H1 (cell line): ENCODE measurements around the gene TXNRD2. TPM values are rescaled to one million over a fixed set of nuclear protein-coding genes. Genes with fewer than 3 reads are reported as not detected.

Source experiments
- CTCF ChIA-PET: fragments of 300-600 bp; sonication (Branson Sonifier 250); formaldehyde crosslinking; loops from one replicate; lab custom pipeline; 2021; ENCODE audit not compliant: partially characterized antibody; lab: Charles Lee
- POLR2A ChIA-PET: fragments of 300-600 bp; sonication (Branson Sonifier 250); formaldehyde crosslinking; loops from one replicate; lab custom pipeline; 2021; ENCODE audit warnings: inconsistent platforms; ENCODE audit not compliant: partially characterized antibody; lab: Charles Lee
- DNase-seq, 2 experiments: peaks; one replicate each; pipeline versions ENCODE4 v3.0.0 to v3.0.0-alpha.2; 2010 to 2022; ENCODE audit warnings: low spot score in 2 of 2, low read depth in 1 of 2, mixed read lengths in 1 of 2
- FAIRE-seq: peaks from 2 replicates; lab custom pipeline; 2011; peaks lifted over from hg19 to GRCh38; lab: Jason Lieb, UNC
- H2AFZ ChIP-seq: 2 replicates; pipeline ENCODE4 v1.8.1; 2012; ENCODE audit warnings: low read length, inconsistent platforms
- H2AK5ac ChIP-seq: 2 replicates; pipeline ENCODE4 v1.6.1; 2013; ENCODE audit warnings: low read depth, low read length
- H2BK120ac ChIP-seq: replicated peaks from 2 replicates; pipeline ENCODE3; 2013; ENCODE audit warnings: low read depth, low read length, inconsistent platforms
- H2BK12ac ChIP-seq: 2 replicates; pipeline ENCODE4 v1.6.1; 2013; ENCODE audit warnings: low read depth, low read length
- H2BK15ac ChIP-seq: 2 replicates; pipeline ENCODE4 v1.6.1; 2013; ENCODE audit warnings: low read length
- H2BK20ac ChIP-seq: 2 replicates; pipeline ENCODE4 v1.6.1; 2013; ENCODE audit warnings: low read length
- H2BK5ac ChIP-seq: 2 replicates; pipeline ENCODE4 v1.6.1; 2013; ENCODE audit warnings: low read depth, low read length
- H3K14ac ChIP-seq: 2 replicates; pipeline ENCODE4 v1.6.1; 2013; ENCODE audit warnings: inconsistent platforms; ENCODE audit not compliant: insufficient read length
- H3K18ac ChIP-seq: 2 replicates; pipeline ENCODE4 v1.6.1; 2013; ENCODE audit warnings: low read length; ENCODE audit errors: extremely low read depth
- H3K23ac ChIP-seq: 2 replicates; pipeline ENCODE4 v1.6.1; 2013; ENCODE audit warnings: inconsistent platforms; ENCODE audit not compliant: insufficient read length
- H3K23me2 ChIP-seq: 2 replicates; pipeline ENCODE4 v1.6.1; 2013; ENCODE audit warnings: low read depth, low read length
- H3K27ac ChIP-seq: 2 replicates; pipeline ENCODE4 v1.6.1; 2011; ENCODE audit warnings: low read depth, low read length, inconsistent platforms
- H3K27me3 ChIP-seq, 4 experiments: replicated peaks in 1 of 4; 1 replicate in 1 of 4; 2 replicates in 3 of 4; pipeline versions ENCODE4 v1.6.1 to v1.8.1; 2011 to 2013; ENCODE audit warnings: low read length in 3 of 4, mild to moderate bottlenecking in 3 of 4, inconsistent platforms in 2 of 4, mixed read lengths in 2 of 4, moderate library complexity in 1 of 4; ENCODE audit not compliant: control insufficient read depth in 3 of 4, insufficient read depth in 3 of 4; ENCODE audit errors: extremely low read depth in 1 of 4
- H3K36me3 ChIP-seq, 4 experiments: 2 replicates each; pipeline versions ENCODE4 v1.6.1 to v1.8.1; 2011 to 2013; ENCODE audit warnings: mild to moderate bottlenecking in 4 of 4, low read length in 3 of 4, moderate library complexity in 2 of 4, control low read depth in 1 of 4, inconsistent platforms in 1 of 4; ENCODE audit not compliant: insufficient read depth in 4 of 4, control insufficient read depth in 2 of 4
- H3K4ac ChIP-seq: replicated peaks from 2 replicates; pipeline ENCODE3; 2013; ENCODE audit warnings: low read length, low read depth, mixed read lengths, inconsistent platforms; ENCODE audit not compliant: insufficient read length
- H3K4me1 ChIP-seq, 4 experiments: replicated peaks in 1 of 4; 1 replicate in 1 of 4; 2 replicates in 3 of 4; pipeline versions ENCODE4 v1.6.1 to v1.8.1; 2011 to 2013; ENCODE audit warnings: low read length in 3 of 4, inconsistent platforms in 2 of 4, mixed read lengths in 1 of 4; ENCODE audit not compliant: insufficient read depth in 4 of 4, control insufficient read depth in 3 of 4
- H3K4me2 ChIP-seq, 2 experiments: 2 replicates each; pipeline versions ENCODE4 v1.6.1 to v1.8.1; 2011 to 2013; ENCODE audit warnings: low read depth in 2 of 2, low read length in 2 of 2, control low read depth in 1 of 2, inconsistent platforms in 1 of 2, mild to moderate bottlenecking in 1 of 2; ENCODE audit not compliant: insufficient read depth in 1 of 2
- H3K4me3 ChIP-seq, 4 experiments: fragments of 200-600, 300-600 bp in 1 of 4; sonication (generic), shearing (Covaris generic), sonication (Bioruptor Twin) in 1 of 4; 2 replicates each; pipeline versions ENCODE4 v1.5.1 to v1.8.1; 2011 to 2016; ENCODE audit warnings: low read length in 4 of 4, low read depth in 3 of 4, control low read depth in 2 of 4, inconsistent platforms in 2 of 4, mild to moderate bottlenecking in 2 of 4, mixed read lengths in 1 of 4, moderate library complexity in 1 of 4; ENCODE audit not compliant: insufficient read depth in 2 of 4; ENCODE audit errors: extremely low read depth in 1 of 4
- H3K56ac ChIP-seq: replicated peaks from 2 replicates; pipeline ENCODE3; 2013; ENCODE audit warnings: low read depth, mild to moderate bottlenecking, mixed read lengths, low read length, inconsistent platforms; ENCODE audit not compliant: insufficient read length
- H3K79me1 ChIP-seq: 2 replicates; pipeline ENCODE4 v1.6.1; 2013; ENCODE audit warnings: low read depth, low read length, control low read depth
- H3K79me2 ChIP-seq, 2 experiments: 2 replicates each; pipeline versions ENCODE4 v1.6.1 to v1.8.1; 2012 to 2013; ENCODE audit warnings: low read length in 2 of 2, mild to moderate bottlenecking in 2 of 2, inconsistent platforms in 1 of 2; ENCODE audit not compliant: insufficient read depth in 2 of 2, control insufficient read depth in 1 of 2
- H3K9ac ChIP-seq, 4 experiments: replicated peaks in 1 of 4; 1 replicate in 1 of 4; 2 replicates in 3 of 4; pipeline versions ENCODE4 v1.6.1 to v1.8.1; 2011 to 2013; ENCODE audit warnings: low read depth in 3 of 4, low read length in 3 of 4, control low read depth in 2 of 4, mild to moderate bottlenecking in 2 of 4, moderate library complexity in 2 of 4, inconsistent platforms in 1 of 4; ENCODE audit errors: extremely low read depth in 1 of 4
- H3K9me3 ChIP-seq, 2 experiments: 2 replicates each; pipeline versions ENCODE4 v1.6.1 to v1.8.1; 2012 to 2013; ENCODE audit warnings: mild to moderate bottlenecking in 2 of 2, moderate library complexity in 2 of 2, control low read depth in 1 of 2, inconsistent platforms in 1 of 2, low read depth in 1 of 2, low read length in 1 of 2, mixed read lengths in 1 of 2; ENCODE audit not compliant: insufficient read depth in 2 of 2
- H4K20me1 ChIP-seq, 2 experiments: replicated peaks in 1 of 2; 2 replicates each; pipeline versions ENCODE3 to v1.8.1; 2011 to 2013; ENCODE audit warnings: inconsistent platforms in 2 of 2, low read length in 2 of 2, mild to moderate bottlenecking in 1 of 2; ENCODE audit not compliant: insufficient read depth in 2 of 2, control insufficient read depth in 1 of 2
- H4K5ac ChIP-seq: 2 replicates; pipeline ENCODE4 v1.6.1; 2013; ENCODE audit warnings: low read length, low read depth, mixed read lengths, inconsistent platforms; ENCODE audit not compliant: insufficient read length
- H4K8ac ChIP-seq: 2 replicates; pipeline ENCODE4 v1.8.0; 2013; ENCODE audit warnings: mild to moderate bottlenecking, moderate library complexity, low read length, inconsistent platforms; ENCODE audit not compliant: insufficient read depth; ENCODE audit errors: extremely low read depth
- H4K91ac ChIP-seq: replicated peaks from 2 replicates; pipeline ENCODE3; 2013; ENCODE audit warnings: low read length, mixed read lengths, inconsistent platforms; ENCODE audit not compliant: insufficient read length
- BACH1 ChIP-seq: IDR thresholded peaks from 2 replicates; pipeline ENCODE4 v1.6.1; 2012; ENCODE audit warnings: low read length, improper control_type of control experiment
- HDAC2 ChIP-seq, 2 experiments: fragments of 300-600 bp in 1 of 2; sonication (generic) in 1 of 2; IDR thresholded peaks; 2 replicates each; pipeline ENCODE4 v1.6.1; 2011 to 2012; ENCODE audit warnings: low read depth in 2 of 2, low read length in 2 of 2, mild to moderate bottlenecking in 2 of 2, moderate library complexity in 2 of 2, borderline replicate concordance in 1 of 2, inconsistent platforms in 1 of 2
- ZNF274 ChIP-seq: IDR thresholded peaks from 2 replicates; pipeline ENCODE4 v1.7.0; 2012; ENCODE audit warnings: low read length, borderline replicate concordance; ENCODE audit errors: extremely low read depth
- WGBS, 2 experiments: shearing (Covaris generic) in 1 of 2; methylation state at CpG; one replicate each; pipeline versions ENCODE4 v1.1.6 to v1.1.7; 2013 to 2015; ENCODE audit warnings: low lambda C conversion rate in 2 of 2, mixed read lengths in 2 of 2, inconsistent platforms in 1 of 2, low coverage in 1 of 2, missing lambda C conversion rate in 1 of 2; ENCODE audit not compliant: insufficient replicate concordance in 2 of 2, insufficient coverage in 1 of 2, insufficient read length in 1 of 2; ENCODE audit errors: extremely low coverage in 1 of 2, missing lambda C conversion rate in 1 of 2; 5-methylcytosine and 5-hydroxymethylcytosine counted together
- polyA plus RNA-seq, 7 experiments: library from polyadenylated mRNA; depleted of rRNA in 3 of 7; stranded (reverse) in 5 of 7; unstranded in 2 of 7; fragments of >200 nt in 5 of 7; fragments of 200-250 nt in 2 of 7; gene quantifications; 1 replicate in 5 of 7; 2 replicates in 1 of 7; 4 replicates in 1 of 7; pipeline versions ENCODE4 v1.2.1 to v1.2.3, GENCODE V29; 2011 to 2013; ENCODE audit warnings: missing spikeins in 2 of 7, mixed read lengths in 2 of 7
- total RNA-seq: library from RNA; stranded (reverse); fragmentation: NEBNext Ultra II Directional; extraction: Animal tissue kit (Norgen Biotek cat#: 25700); gene quantifications from 2 replicates; pipeline ENCODE4 v1.2.1, GENCODE V29; 2021

TXNRD2 gene
- total and polyA plus RNA-seq, 2 of the 8 experiments (the other 6 are each of a cell fraction or from before 2014, with no cell fraction given) = 14.8 to 21.9 TPM

DNA sequence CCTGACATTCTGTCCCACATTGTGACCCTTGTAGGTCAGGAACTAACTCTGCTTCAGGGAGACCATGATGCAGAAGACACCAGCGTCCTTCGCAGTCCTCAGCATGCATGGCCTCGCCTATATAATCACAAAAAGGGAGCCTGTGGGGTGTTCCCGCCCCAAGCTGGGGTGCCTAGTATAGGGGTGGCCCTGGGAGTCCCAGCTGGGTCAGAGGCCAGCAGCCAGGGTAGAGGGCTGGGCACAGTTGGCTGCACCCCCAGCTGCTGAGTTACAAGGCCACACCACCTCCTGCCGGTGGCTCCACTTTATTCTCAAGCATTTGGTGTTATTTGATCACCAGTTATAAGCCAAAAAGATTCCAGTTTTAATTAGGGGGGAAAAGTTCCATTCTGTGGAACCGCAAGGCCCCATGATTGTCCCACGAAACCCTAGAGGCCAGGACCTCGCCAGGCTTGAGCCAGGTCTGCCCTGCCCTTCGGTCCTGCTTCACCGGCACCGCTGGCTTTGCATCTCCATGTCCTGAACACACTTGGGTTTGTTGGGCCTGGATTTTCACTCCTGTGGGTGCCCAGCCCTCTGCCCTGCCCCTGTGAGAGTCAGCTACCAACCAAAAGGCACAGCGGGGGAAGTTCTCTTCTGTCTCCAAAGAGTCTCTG is 72.0 kb downstream of the TXNRD2 start:
- Histone ChIP-seq H4K20me1 (no peaks in the 10 kb centered on the region), H3K27me3 (no peaks in the 10 kb centered on the region), H3K27ac (no peak overlapping the region), H3K79me2 (no peaks in the 10 kb centered on the region), H3K4ac (no peak overlapping the region), H3K9me3 (no peaks in the 10 kb centered on the region), H2BK120ac (no peak overlapping the region), H2AK5ac (no peak overlapping the region; the same call in 1 of the 2 replicates), H3K9ac (no peak overlapping the region), H4K5ac (no peak overlapping the region), H3K23me2 (no peaks in the 10 kb centered on the region), H3K56ac (no peak overlapping the region), H3K4me3 (no peak overlapping the region), H3K23ac (no peak overlapping the region), H3K36me3 (no peaks in the 10 kb centered on the region), H2BK20ac (0 out of 2 replicates have a peak overlapping the region, but pooled peaks have one; percentile 48), H2BK15ac (peak overlapping the region; percentile 92; the same call in 1 of the 2 replicates), H2BK12ac (no peak overlapping the region; the same call in 1 of the 2 replicates), H2BK5ac (peak overlapping the region; percentile 68; the same call in 1 of the 2 replicates), H4K8ac (no peak overlapping the region), H4K91ac (peak overlapping the region; percentile 70), H3K79me1 (no peaks in the 10 kb centered on the region; the same call in 1 of the 2 replicates), H3K18ac (no peak overlapping the region), H3K4me1 (peaks cover 0 to 7% (median 4%) of the 10 kb centered on the region in 4 experiments; a peak in 4 of 7 replicates), H3K4me2 (no peak overlapping the region)
- WGBS, 2 experiments = 88% methylated on average over 12 of the region's 12 CpGs; no CpG with 5 or more reads in 1 of the 2 experiments
- CTCF ChIA-PET = interaction anchor here (0.9 to 2.2 kb wide), 8 partner anchors 9 to 84 kb away, joined by 3 to 10 read pairs (median 4); no protein-coding TSS in a partner anchor
- peak in 1 of 2 experiments; percentile 45 for DNase-seq
- POLR2A ChIA-PET = interaction anchor here (1.1 to 4.6 kb wide), 5 partner anchors 11 to 27 kb away, joined by 4 to 27 read pairs (median 4); no protein-coding TSS in a partner anchor
- FAIRE-seq = no peak
- no peak for TF ChIP-seq ZNF274
- no peak for TF ChIP-seq HDAC2 (IDR thresholded peaks at IDR 0.05; ENCODE audit: borderline replicate concordance in 1 of 2, low read depth in 2 of 2, low read length in 2 of 2)
- TF ChIP-seq BACH1 = no peak
- TF ChIP-seq, all 59 proteins: peak for 0
- no peak overlapping the region for H3K14ac ChIP-seq
- H2AFZ ChIP-seq = no peak overlapping the region
